ENCODE measurements around the gene AXIN2.

Gene AXIN2

GRCh38 chr17:65548269-65548969, 13.0 kb downstream of the AXIN2 start:
- no peak for DNase-seq (ENCODE audit: low read depth in 1 of 2, low spot score in 1 of 2)
- no peak overlapping the region for H3K4me3 ChIP-seq (replicated peaks; ENCODE audit: insufficient read depth, low read length)
- TF ChIP-seq POLR2AphosphoS5 (IDR thresholded peaks at IDR 0.05; ENCODE audit: low read depth) (no peak), CTCF (IDR thresholded peaks at IDR 0.05; ENCODE audit: insufficient read depth, low read length) (no peak), GABPA (IDR thresholded peaks at IDR 0.05; ENCODE audit: low read depth) (no peak), SPI1 (IDR thresholded peaks at IDR 0.05; ENCODE audit: borderline replicate concordance, low read depth) (no peak), REST (IDR thresholded peaks at IDR 0.05; ENCODE audit: insufficient replicate concordance, low read depth) (no peak)
- H3K27me3 ChIP-seq (ENCODE audit: insufficient read depth, poor library complexity, severe bottlenecking) = no peaks in the 10 kb centered on the region
- no peak overlapping the region for H3K27ac ChIP-seq (replicated peaks)

GRCh38 chr17:65547253-65547670, 14.2 kb downstream of the AXIN2 start:
- H3K27ac ChIP-seq (replicated peaks) = no peak overlapping the region
- no peak overlapping the region for H3K4me3 ChIP-seq (replicated peaks; ENCODE audit: insufficient read depth, low read length)
- H3K27me3 ChIP-seq (ENCODE audit: insufficient read depth, poor library complexity, severe bottlenecking) = no peaks in the 10 kb centered on the region
- no peak for TF ChIP-seq SPI1 (IDR thresholded peaks at IDR 0.05; ENCODE audit: borderline replicate concordance, low read depth)
- no peak for DNase-seq (ENCODE audit: low read depth in 1 of 2, low spot score in 1 of 2)

- H3K27ac ChIP-seq (replicated peaks) = no peak overlapping the region
- TF ChIP-seq REST (IDR thresholded peaks at IDR 0.05; ENCODE audit: insufficient replicate concordance, low read depth) (no peak), POLR2AphosphoS5 (IDR thresholded peaks at IDR 0.05; ENCODE audit: low read depth) (no peak), GABPA (IDR thresholded peaks at IDR 0.05; ENCODE audit: low read depth) (no peak), CTCF (IDR thresholded peaks at IDR 0.05; ENCODE audit: insufficient read depth, low read length) (no peak), SPI1 (IDR thresholded peaks at IDR 0.05; ENCODE audit: borderline replicate concordance, low read depth) (no peak)
- no peak for DNase-seq (ENCODE audit: low read depth in 1 of 2, low spot score in 1 of 2)
- H3K4me3 ChIP-seq (replicated peaks; ENCODE audit: insufficient read depth, low read length) = no peak overlapping the region
- H3K27me3 ChIP-seq (ENCODE audit: insufficient read depth, poor library complexity, severe bottlenecking) = no peaks in the 10 kb centered on the region
Measured at GRCh38 chr17:65546579-65546978, 14.9 kb downstream of the AXIN2 start.

- H3K27ac ChIP-seq (replicated peaks) = no peak overlapping the region
- TF ChIP-seq REST (IDR thresholded peaks at IDR 0.05; ENCODE audit: insufficient replicate concordance, low read depth) = no peak
- TF ChIP-seq GABPA (IDR thresholded peaks at IDR 0.05; ENCODE audit: low read depth) = no peak
- no peak for TF ChIP-seq CTCF (IDR thresholded peaks at IDR 0.05; ENCODE audit: insufficient read depth, low read length)
- no peak for TF ChIP-seq POLR2AphosphoS5 (IDR thresholded peaks at IDR 0.05; ENCODE audit: low read depth)
- no peak for TF ChIP-seq SPI1 (IDR thresholded peaks at IDR 0.05; ENCODE audit: borderline replicate concordance, low read depth)
- no peaks in the 10 kb centered on the region for H3K27me3 ChIP-seq (ENCODE audit: insufficient read depth, poor library complexity, severe bottlenecking)
- no peak overlapping the region for H3K4me3 ChIP-seq (replicated peaks; ENCODE audit: insufficient read depth, low read length)
- DNase-seq (ENCODE audit: low read depth in 1 of 2, low spot score in 1 of 2) = no peak
Measured at GRCh38 chr17:65545705-65546523, 15.5 kb downstream of the AXIN2 start.
